Nephron progenitor cell (in vitro differentiated cells): ENCODE measurements around the gene TSPEAR.

Experiments used
- DNase-seq: peaks from one replicate; pipeline ENCODE4 v3.0.0; 2021
- H3K27ac Mint-ChIP-seq: 2 replicates; pipeline ENCODE4 v1.8.0; 2021; ENCODE audit warnings: mild to moderate bottlenecking, moderate library complexity, mixed read lengths
- H3K27me3 Mint-ChIP-seq: 2 replicates; pipeline ENCODE4 v1.8.0; 2021; ENCODE audit warnings: mild to moderate bottlenecking, low read depth, mixed read lengths; ENCODE audit not compliant: poor library complexity
- H3K36me3 Mint-ChIP-seq: 2 replicates; pipeline ENCODE4 v1.8.0; 2021; ENCODE audit warnings: low read depth, mixed read lengths
- H3K4me1 Mint-ChIP-seq: 2 replicates; pipeline ENCODE4 v1.8.0; 2021; ENCODE audit warnings: mixed read lengths
- H3K4me3 Mint-ChIP-seq: 2 replicates; pipeline ENCODE4 v1.8.0; 2021; ENCODE audit warnings: mild to moderate bottlenecking, moderate library complexity, mixed read lengths
- H3K9me3 Mint-ChIP-seq: 2 replicates; pipeline ENCODE4 v1.8.0; 2021; ENCODE audit warnings: mild to moderate bottlenecking, moderate library complexity, mixed read lengths
- CTCF ChIP-seq: fragments of 200-600 bp; sonication (generic); IDR thresholded peaks from 2 replicates; pipeline ENCODE4 v1.5.0; 2021; ENCODE audit warnings: antibody characterized with exemption

TSPEAR gene

GRCh38 chr21:44502171-44502958, 209.0 kb downstream of the TSPEAR start:
- TF ChIP-seq CTCF, result no peak
- peaks cover 34% of the 10 kb centered on the region for H3K4me1 Mint-ChIP-seq
- no peak overlapping the region for H3K4me3 Mint-ChIP-seq
- no peaks in the 10 kb centered on the region for H3K9me3 Mint-ChIP-seq
- DNase-seq, result no peak
- H3K27me3 Mint-ChIP-seq, result no peaks in the 10 kb centered on the region
- no peaks in the 10 kb centered on the region for H3K36me3 Mint-ChIP-seq
- H3K27ac Mint-ChIP-seq, result no peak overlapping the region

- Mint-ChIP-seq H3K27me3 (peaks cover 6% of the 10 kb centered on the region), H3K9me3 (peaks cover 4% of the 10 kb centered on the region), H3K27ac (no peak overlapping the region), H3K4me3 (no peak overlapping the region), H3K36me3 (peaks cover 8% of the 10 kb centered on the region), H3K4me1 (peaks cover 37% of the 10 kb centered on the region)
- no peak for DNase-seq
- no peak for TF ChIP-seq CTCF
Observed at GRCh38 chr21:44500111-44500510, 211.3 kb downstream of the TSPEAR start.

- H3K27me3 Mint-ChIP-seq, result peaks cover 6% of the 10 kb centered on the region
- peaks cover 8% of the 10 kb centered on the region for H3K36me3 Mint-ChIP-seq
- peaks cover 4% of the 10 kb centered on the region for H3K9me3 Mint-ChIP-seq
- no peak overlapping the region for H3K4me3 Mint-ChIP-seq
- no peak for TF ChIP-seq CTCF
- no peak for DNase-seq
- peaks cover 37% of the 10 kb centered on the region for H3K4me1 Mint-ChIP-seq
- H3K27ac Mint-ChIP-seq, result no peak overlapping the region
Observed at GRCh38 chr21:44499631-44500030, 211.7 kb downstream of the TSPEAR start.

GRCh38 chr21:44499211-44499560, 212.2 kb downstream of the TSPEAR start:
- H3K4me1 Mint-ChIP-seq, result peaks cover 37% of the 10 kb centered on the region
- H3K9me3 Mint-ChIP-seq, result peaks cover 7% of the 10 kb centered on the region
- peaks cover 8% of the 10 kb centered on the region for H3K36me3 Mint-ChIP-seq
- no peak for TF ChIP-seq CTCF
- no peak overlapping the region for H3K27ac Mint-ChIP-seq
- no peak overlapping the region for H3K4me3 Mint-ChIP-seq
- DNase-seq, result no peak
- H3K27me3 Mint-ChIP-seq, result peaks cover 6% of the 10 kb centered on the region

GRCh38 chr21:44498280-44499210, 212.8 kb downstream of the TSPEAR start:
- TF ChIP-seq CTCF, result no peak
- Mint-ChIP-seq H3K9me3 (peaks cover 11% of the 10 kb centered on the region), H3K27ac (peak overlapping the region; percentile 72), H3K4me1 (peaks cover 37% of the 10 kb centered on the region), H3K27me3 (peaks cover 6% of the 10 kb centered on the region), H3K4me3 (no peak overlapping the region), H3K36me3 (peaks cover 9% of the 10 kb centered on the region)
- DNase-seq, result no peak
